Fibroblast of mammary gland (primary cell): Measurements from ENCODE around the gene IGFBP6.
"Not testable (repeated sequence)": the region's sequence is repeated elsewhere in the genome, so short reads cannot be mapped to it uniquely, and the experiment has no call there.

Experiments used
- DNase-seq: peaks from one replicate; pipeline ENCODE4 v3.0.0-alpha.2; 2010; ENCODE audit warnings: low read depth
- H3K4me3 ChIP-seq: 2 replicates; pipeline ENCODE4 v1.5.1; 2011; ENCODE audit warnings: low read depth, mild to moderate bottlenecking, low read length, moderate library complexity; ENCODE audit not compliant: control insufficient read depth
- CTCF ChIP-seq: conservative IDR thresholded peaks from 2 replicates; pipeline ENCODE4 v1.5.1; 2011; ENCODE audit warnings: low read depth, low read length, inconsistent platforms; ENCODE audit not compliant: control insufficient read depth, insufficient read depth

IGFBP6 gene

GRCh38 chr12:53093777-53094393 is 3.6 kb upstream of the IGFBP6 start:
- no peak overlapping the region for H3K4me3 ChIP-seq
- no peak for DNase-seq
- no peak for TF ChIP-seq CTCF

- no peak for TF ChIP-seq CTCF
- DNase-seq: no peak
- H3K4me3 ChIP-seq: no peak overlapping the region
These were observed 3.1 kb upstream of the IGFBP6 start for GRCh38 chr12:53094394-53094787.

- DNase-seq, H3K4me3 ChIP-seq: not testable (repeated sequence)
These were observed 2.5 kb upstream of the IGFBP6 start for GRCh38 chr12:53094796-53095595.

GRCh38 chr12:53095596-53095895 is 1.9 kb upstream of the IGFBP6 start:
- H3K4me3 ChIP-seq, DNase-seq: not testable (repeated sequence)

- peak; percentile 95 for DNase-seq
- H3K4me3 ChIP-seq: peak overlapping the region; percentile 63
- no peak for TF ChIP-seq CTCF
These were observed 1.3 kb upstream of the IGFBP6 start for GRCh38 chr12:53096089-53096741.

GRCh38 chr12:53096759-53097158 is 708 bp upstream of the IGFBP6 start:
- H3K4me3 ChIP-seq: peak overlapping the region; percentile 63
- DNase-seq: no peak
- no peak for TF ChIP-seq CTCF

- H3K4me3 ChIP-seq: peak overlapping the region; percentile 63
- no peak for TF ChIP-seq CTCF
- DNase-seq: peak; percentile 43
These were observed 282 bp upstream of the IGFBP6 start for GRCh38 chr12:53097207-53097563.
